BE2C (cell line): ENCODE results near the gene SARNP.

ENCODE experiments used
- DNase-seq: peaks from one replicate; pipeline ENCODE4 v3.0.0-alpha.2; 2020
- H3K27me3 ChIP-seq: fragments of 250-450 bp; sonication (Bioruptor Pico); 2 replicates; pipeline ENCODE4 v1.5.1; 2020; ENCODE audit warnings: mild to moderate bottlenecking
- H3K36me3 ChIP-seq: fragments of 250-450 bp; sonication (Bioruptor Pico); 2 replicates; pipeline ENCODE4 v1.5.1; 2020; ENCODE audit warnings: mild to moderate bottlenecking
- H3K4me1 ChIP-seq: fragments of 250-450 bp; sonication (Bioruptor Pico); 2 replicates; pipeline ENCODE4 v1.5.1; 2020
- H3K4me3 ChIP-seq: 2 replicates; pipeline ENCODE4 v1.5.1; 2011; ENCODE audit warnings: low read depth, low read length
- H3K9me3 ChIP-seq: fragments of 250-450 bp; sonication (Bioruptor Pico); 2 replicates; pipeline ENCODE4 v1.5.1; 2020
- CTCF ChIP-seq: IDR thresholded peaks from 2 replicates; pipeline ENCODE4 v1.5.1; 2012; ENCODE audit warnings: mild to moderate bottlenecking, low read depth, low read length

Gene SARNP

GRCh38 chr12:55717011-55718007 is 100.2 kb downstream of the SARNP start:
- Histone ChIP-seq H3K4me1 (peaks cover 3% of the 10 kb centered on the region; the same call in 1 of the 2 replicates), H3K27me3 (peaks cover 6% of the 10 kb centered on the region), H3K9me3 (no peaks in the 10 kb centered on the region), H3K36me3 (no peaks in the 10 kb centered on the region), H3K4me3 (peak overlapping the region; percentile 96)
- no peak for DNase-seq
- no peak for TF ChIP-seq CTCF

- Histone ChIP-seq H3K4me3 (peak overlapping the region; percentile 96), H3K36me3 (no peaks in the 10 kb centered on the region), H3K27me3 (peaks cover 14% of the 10 kb centered on the region), H3K4me1 (peaks cover 3% of the 10 kb centered on the region; the same call in 1 of the 2 replicates), H3K9me3 (no peaks in the 10 kb centered on the region)
- DNase-seq: no peak
- no peak for TF ChIP-seq CTCF
Observed at GRCh38 chr12:55716582-55716957, 101.0 kb downstream of the SARNP start.

GRCh38 chr12:55715833-55716581 is 101.5 kb downstream of the SARNP start, which contains the start of gene BLOC1S1:
Gene BLOC1S1 (plus strand): TSS chr12:55716046. CDS start chr12:55716052, 6 bp downstream.
- peaks cover 3% of the 10 kb centered on the region; the same call in 1 of the 2 replicates for H3K4me1 ChIP-seq
- no peak for TF ChIP-seq CTCF
- peak; percentile 94 for DNase-seq

GRCh38 chr12:55715169-55715764 is 102.3 kb downstream of the SARNP start:
- DNase-seq: no peak
- Histone ChIP-seq H3K27me3 (peaks cover 24% of the 10 kb centered on the region), H3K9me3 (no peaks in the 10 kb centered on the region), H3K4me1 (peaks cover 3% of the 10 kb centered on the region; the same call in 1 of the 2 replicates), H3K36me3 (no peaks in the 10 kb centered on the region), H3K4me3 (peak overlapping the region; percentile 96)
- TF ChIP-seq CTCF: no peak

More at GRCh38 chr12:55715833-55716581, 101.5 kb downstream of the SARNP start, which contains the start of gene BLOC1S1:
- Histone ChIP-seq H3K36me3 (no peaks in the 10 kb centered on the region), H3K9me3 (no peaks in the 10 kb centered on the region), H3K27me3 (peaks cover 16% of the 10 kb centered on the region), H3K4me3 (peak within 1 kb of the TSS; percentile 96)

- no peak for DNase-seq
- Histone ChIP-seq H3K27me3 (peaks cover 39% of the 10 kb centered on the region), H3K4me3 (no peak overlapping the region), H3K4me1 (0 out of 2 replicates have a peak, but pooled peaks cover 3% of the 10 kb centered on the region), H3K9me3 (no peaks in the 10 kb centered on the region), H3K36me3 (no peaks in the 10 kb centered on the region)
- no peak for TF ChIP-seq CTCF
Observed at GRCh38 chr12:55713721-55714120, 103.8 kb downstream of the SARNP start.
